Heart right ventricle (tissue), 16 donors: ENCODE measurements around the gene ADIRF. TPM values are rescaled to one million over a fixed set of nuclear protein-coding genes. Genes with fewer than 3 reads are reported as not detected.
A peak's percentile ranks its signal among the peaks of the same experiment; 100 is the strongest.
"Not testable (repeated sequence)": the region's sequence is repeated elsewhere in the genome, so short reads cannot be mapped to it uniquely, and the experiment has no call there.

Experiments
- ATAC-seq, 8 donors: fragments of 200-7000 bp; cut with Tn5 transposase; one replicate each; pipeline ENCODE4 v1.9.1; 2020; ENCODE audit warnings: mild to moderate bottlenecking in 8 of 8, moderate library complexity in 8 of 8, moderate number of reproducible peaks in 1 of 8
- DNase-seq, 2 donors: peaks; one replicate each; pipeline ENCODE4 v3.0.0-alpha.2; 2020
- H3K27ac ChIP-seq, 10 donors: fragments of 200-600 bp; sonication (generic) in 2 of 10; one replicate each; pipeline versions ENCODE4 v1.5.0 to v1.8.0; 2020 to 2022; ENCODE audit warnings: mild to moderate bottlenecking in 3 of 10
- H3K27me3 ChIP-seq, 7 donors: fragments of 200-600 bp; one replicate each; pipeline ENCODE4 v1.8.0; 2021 to 2022; ENCODE audit warnings: mild to moderate bottlenecking in 2 of 7
- H3K36me3 ChIP-seq, 9 donors: fragments of 200-600 bp; sonication (generic) in 1 of 9; one replicate each; pipeline versions ENCODE4 v1.5.0 to v1.8.0; 2020 to 2022; ENCODE audit warnings: mild to moderate bottlenecking in 2 of 9
- H3K4me1 ChIP-seq, 9 donors: fragments of 200-600 bp; sonication (generic) in 1 of 9; one replicate each; pipeline versions ENCODE4 v1.5.0 to v1.8.0; 2020 to 2022; ENCODE audit warnings: mild to moderate bottlenecking in 4 of 9
- H3K4me3 ChIP-seq, 10 donors: fragments of 200-600 bp; sonication (generic) in 2 of 10; one replicate each; pipeline versions ENCODE4 v1.5.0 to v1.8.0; 2020 to 2022; ENCODE audit warnings: mild to moderate bottlenecking in 7 of 10, moderate library complexity in 2 of 10
- H3K9me3 ChIP-seq, 11 donors: fragments of 200-600 bp in 10 of 11; sonication (generic) in 2 of 11; one replicate each; pipeline versions ENCODE4 v1.5.0 to v1.8.0; 2013 to 2022; ENCODE audit warnings: mild to moderate bottlenecking in 2 of 11, control low read depth in 1 of 11, moderate library complexity in 1 of 11
- WGBS, 2 donors: extraction: QIAGEN DNeasy Blood & Tissue Kit; methylation state at CpG; one replicate each; pipeline ENCODE4 v1.1.7; 2013; ENCODE audit warnings: inconsistent platforms in 1 of 2; 5-methylcytosine and 5-hydroxymethylcytosine counted together
- intact Hi-C, 10 donors: fragments of 100-400 bp; cut with DNase I; formaldehyde crosslinking; loops; one replicate each; pipeline versions ENCODE4 v1.11.1 to v1.14.2; 2022
- polyA plus RNA-seq, 2 donors: library from polyadenylated mRNA; stranded (reverse); fragments of 200-250 nt; gene quantifications; one replicate each; pipeline ENCODE4 v1.2.3, GENCODE V29; 2013
- total RNA-seq, 10 donors: library from RNA; stranded (reverse); fragmentation: NEBNext Ultra II Directional in 3 of 10; extraction: Animal tissue kit (Norgen Biotek cat#: 25700) in 3 of 10; gene quantifications; one replicate each; pipeline versions ENCODE4 v1.2.1 to v1.2.4, GENCODE V29; 2021 to 2023
- TF ChIP-seq, protein P1 (sequence below), 9 donors: fragments of 200-600 bp; sonication (generic) in 2 of 9; IDR thresholded peaks; one replicate each; pipeline versions ENCODE4 v1.5.0 to v1.8.0; 2021 to 2022; ENCODE audit warnings: antibody characterized with exemption in 9 of 9, mild to moderate bottlenecking in 5 of 9, moderate library complexity in 1 of 9
- donor health status: Arrhythmogenic right ventricular cardiomyopathy.
- donor health status: ischemic (EF 13 %, LVEDD 7.1; RV severe dilation, severe dysfunction).
- donor health status: healthy with polysubstance abuse.
- donor health status: DM: no; HTN: yes; CAD: no.
- donor health status: DM: no; HTN: no; CAD: no.
- donor health status: ischemic (EF 25% LVEDD 6.9; RV normal size, moderate dysfunction).
- donor health status: ischemic (EF 25% LVEDD 5.7; RV mildly dilated, moderate dysfunction).
- donor health status: healthy.
- donor health status: DM: yes; HTN: yes; CAD: no.
- donor health status: Ischemic cardiomyopathy.
- donor health status: ischemic (EF 35%, LVEDD 5.7; RV mildly dilated, moderate dysfunction).
- donor health status: nonischemic (EF 11% LVEDD 7.7; RV severe dilation, severe dysfunction).
- donor health status: DM: yes; HTN: yes; CAD: no.
- donor health status: PGD.
- donor health status: ischemic (EF 29% LVEDD 5.4; RV normal size, mild dysfunction).
- donor health status: nonischemic (EF 23%, LVEDD 6.1; RV moderate dilation, normal function).

ADIRF gene
- total and polyA plus RNA-seq, 12 donors: 18.5 to 234 (median 42.2) TPM

DNA sequence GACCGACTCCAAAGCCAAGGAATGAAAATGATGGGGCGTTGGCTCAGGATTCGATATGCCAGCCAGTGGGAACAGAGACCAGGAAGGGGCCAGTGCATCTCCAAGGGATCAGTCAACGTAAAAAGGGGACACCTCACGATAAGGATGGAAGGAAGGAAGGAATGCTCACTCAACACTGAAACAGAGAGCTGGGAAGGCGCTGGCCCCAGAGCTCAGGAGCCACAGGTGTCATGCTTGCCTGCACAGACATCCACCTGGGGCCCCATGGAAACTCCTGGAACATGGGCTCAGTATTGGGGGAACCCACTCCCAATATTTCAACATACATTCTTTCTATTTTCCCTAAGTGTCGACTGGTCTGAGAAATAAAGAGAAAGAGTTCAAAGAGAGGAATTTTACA, 16.2 kb upstream of the ADIRF start:
- WGBS, 2 donors: 84 to 91% methylated on average over 7 of the region's 7 CpGs
- ATAC-seq (no peak), DNase-seq (no peak)
- peaks cover 0 to 12% (median 0%) of the 10 kb centered on the region in 9 donors for H3K36me3 ChIP-seq
- H3K9me3 ChIP-seq: peaks cover 0 to 15% (median 0%) of the 10 kb centered on the region in 11 donors
- no peaks in the 10 kb centered on the region for H3K27me3 ChIP-seq
- peak overlapping the region in 3 of 10 donors; percentile 32 to 97 (median 93) for H3K27ac ChIP-seq
- no peak overlapping the region for H3K4me3 ChIP-seq
- TF ChIP-seq, protein P1, sequence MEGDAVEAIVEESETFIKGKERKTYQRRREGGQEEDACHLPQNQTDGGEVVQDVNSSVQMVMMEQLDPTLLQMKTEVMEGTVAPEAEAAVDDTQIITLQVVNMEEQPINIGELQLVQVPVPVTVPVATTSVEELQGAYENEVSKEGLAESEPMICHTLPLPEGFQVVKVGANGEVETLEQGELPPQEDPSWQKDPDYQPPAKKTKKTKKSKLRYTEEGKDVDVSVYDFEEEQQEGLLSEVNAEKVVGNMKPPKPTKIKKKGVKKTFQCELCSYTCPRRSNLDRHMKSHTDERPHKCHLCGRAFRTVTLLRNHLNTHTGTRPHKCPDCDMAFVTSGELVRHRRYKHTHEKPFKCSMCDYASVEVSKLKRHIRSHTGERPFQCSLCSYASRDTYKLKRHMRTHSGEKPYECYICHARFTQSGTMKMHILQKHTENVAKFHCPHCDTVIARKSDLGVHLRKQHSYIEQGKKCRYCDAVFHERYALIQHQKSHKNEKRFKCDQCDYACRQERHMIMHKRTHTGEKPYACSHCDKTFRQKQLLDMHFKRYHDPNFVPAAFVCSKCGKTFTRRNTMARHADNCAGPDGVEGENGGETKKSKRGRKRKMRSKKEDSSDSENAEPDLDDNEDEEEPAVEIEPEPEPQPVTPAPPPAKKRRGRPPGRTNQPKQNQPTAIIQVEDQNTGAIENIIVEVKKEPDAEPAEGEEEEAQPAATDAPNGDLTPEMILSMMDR (IDR thresholded peaks at IDR 0.05): no peak
- intact Hi-C loops: no loop called here
- H3K4me1 ChIP-seq: peaks cover 5 to 88% (median 47%) of the 10 kb centered on the region in 9 donors

DNA sequence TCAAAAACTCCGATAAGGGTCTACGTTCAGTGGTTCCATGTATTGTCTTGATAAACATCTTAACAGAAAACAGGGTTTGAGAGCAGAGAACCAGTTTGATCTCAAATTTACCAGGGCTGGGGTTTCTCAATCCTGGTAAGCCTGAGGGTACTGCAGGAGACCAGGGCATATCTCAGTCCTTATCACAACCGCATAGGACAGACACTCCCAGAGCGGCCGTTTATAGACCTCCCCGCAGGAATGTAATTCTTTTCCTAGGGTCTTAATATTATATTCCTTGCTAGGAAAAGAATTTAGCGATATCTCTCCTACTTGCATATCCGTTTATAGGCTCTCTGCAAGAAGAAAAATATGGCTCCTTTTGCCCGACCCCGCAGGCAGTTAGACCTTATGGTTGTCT, 15.6 kb upstream of the ADIRF start:
- H3K4me1 ChIP-seq: peaks cover 6 to 87% (median 53%) of the 10 kb centered on the region in 9 donors

DNA sequence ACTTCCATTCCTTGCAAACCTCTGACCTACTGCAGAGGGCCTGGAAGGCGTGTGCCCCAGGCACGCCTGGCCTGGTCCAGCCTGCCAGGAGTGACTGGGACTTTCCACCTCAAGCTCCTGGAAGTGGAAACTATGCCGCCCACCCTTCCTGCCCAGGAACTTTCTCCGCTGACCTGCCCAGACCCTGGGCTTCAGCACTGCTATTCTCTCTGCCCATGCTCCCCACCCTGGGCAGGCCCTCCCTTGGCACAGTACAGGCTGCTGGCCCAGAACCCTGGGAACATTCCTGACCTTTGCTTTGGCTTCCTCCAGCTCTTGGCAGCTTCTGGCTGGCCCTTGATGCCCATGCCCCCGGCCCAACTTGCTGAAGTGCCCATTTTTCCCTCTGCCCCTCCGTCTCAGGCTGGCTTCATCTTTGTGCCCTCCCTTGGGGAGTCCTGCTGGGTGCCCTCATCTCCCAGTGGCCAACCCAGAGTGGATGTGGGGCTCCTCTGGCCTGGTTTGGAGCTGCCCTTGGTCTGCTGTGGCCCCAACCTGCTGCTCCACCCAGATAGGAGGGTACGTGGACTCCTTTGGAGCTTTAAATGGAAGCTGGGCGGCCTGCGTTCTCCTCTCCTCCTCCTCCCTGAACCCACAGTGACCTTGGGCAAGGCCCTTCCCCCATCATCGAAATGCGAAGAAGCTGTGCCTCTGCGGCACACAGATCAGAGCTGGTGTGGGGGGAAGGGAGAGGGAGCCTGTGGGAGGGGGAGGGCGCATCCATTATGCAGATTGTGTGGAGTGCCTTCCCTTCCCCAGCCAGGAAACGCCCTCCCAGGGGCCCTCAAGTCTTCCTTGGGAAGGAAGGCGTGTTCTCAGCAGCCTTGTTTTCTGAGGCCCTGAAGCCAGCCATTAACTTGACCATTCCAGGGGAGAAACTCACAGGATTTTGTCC, 14.3 kb upstream of the ADIRF start:
- intact Hi-C loops: no loop called here
- ATAC-seq: peak; percentile 65 to 86 (median 76)
- Histone ChIP-seq H3K27ac (peak overlapping the region; percentile 85 to 97 (median 90)), H3K4me1 (peaks cover 15 to 89% (median 64%) of the 10 kb centered on the region in 9 donors), H3K27me3 (no peaks in the 10 kb centered on the region), H3K4me3 (peak overlapping the region; percentile 35 to 68 (median 58)), H3K9me3 (peaks cover 0 to 15% (median 0%) of the 10 kb centered on the region in 11 donors), H3K36me3 (peaks cover 0 to 9% (median 0%) of the 10 kb centered on the region in 9 donors)
- DNase-seq: peak; percentile 73 to 87
- TF ChIP-seq, protein P1 (IDR thresholded peaks at IDR 0.05): no peak
- 44 to 49% methylated on average over 15 of the region's 15 CpGs for WGBS, 2 donors

More for the DNA sequence above, 15.6 kb upstream of the ADIRF start:
- 93 to 96% methylated on average over 10 of the region's 10 CpGs for WGBS, 2 donors
- intact Hi-C loops, DNase-seq, H3K27me3 ChIP-seq, ATAC-seq, H3K36me3 ChIP-seq: not testable (repeated sequence)
- Histone ChIP-seq H3K27ac (peak overlapping the region in 7 of 10 donors; percentile 88 to 97 (median 93)), H3K9me3 (peaks cover 0 to 15% (median 0%) of the 10 kb centered on the region in 11 donors), H3K4me3 (peak overlapping the region in 1 of 10 donors; percentile 68)

DNA sequence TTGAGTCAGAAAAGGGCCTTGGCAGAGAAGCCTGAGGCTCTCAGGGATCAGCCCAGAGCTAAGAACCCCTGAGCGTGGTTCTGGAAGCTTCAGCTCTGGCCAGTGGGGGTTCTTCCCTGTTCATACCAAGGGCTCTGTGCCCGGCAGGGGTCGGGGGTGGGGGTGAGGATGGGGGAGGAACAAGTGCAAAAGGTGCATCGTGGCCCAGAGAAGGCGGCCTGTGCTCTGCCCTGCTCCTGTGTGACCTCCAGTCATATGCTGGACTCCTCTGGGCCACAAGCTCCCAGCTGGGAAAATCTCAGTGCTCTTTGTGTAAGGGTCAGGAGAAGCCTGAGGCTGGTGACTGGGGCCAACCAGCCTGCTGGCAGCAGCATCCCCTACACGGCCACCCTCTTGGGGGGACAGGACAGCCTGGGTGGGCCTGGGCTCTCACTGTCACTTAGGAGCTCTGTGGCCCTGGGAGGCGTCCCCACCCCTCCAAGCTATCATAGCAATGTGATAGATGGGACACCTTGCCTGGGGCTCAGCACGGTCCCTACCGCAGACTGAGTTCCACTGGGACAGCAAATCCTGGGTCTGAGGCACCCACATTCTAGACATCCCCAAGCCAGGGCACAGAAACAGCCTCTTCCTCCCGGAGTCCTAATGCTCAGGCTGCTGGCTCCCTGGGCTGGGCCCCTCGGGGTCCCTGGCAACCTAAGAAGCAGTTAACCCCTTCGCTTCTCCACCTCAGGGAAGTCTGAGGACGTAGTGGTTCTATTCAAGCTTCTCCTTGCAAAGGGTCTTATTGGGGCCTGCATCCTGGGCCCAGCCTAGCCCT, 13.4 kb upstream of the ADIRF start:
- peaks cover 0 to 15% (median 0%) of the 10 kb centered on the region in 11 donors for H3K9me3 ChIP-seq
- 57 to 66% methylated on average over 13 of the region's 13 CpGs for WGBS, 2 donors
- H3K36me3 ChIP-seq: peaks cover 0 to 9% (median 0%) of the 10 kb centered on the region in 9 donors
- ATAC-seq (no peak), DNase-seq (no peak)
- no peaks in the 10 kb centered on the region for H3K27me3 ChIP-seq
- TF ChIP-seq, protein P1 (IDR thresholded peaks at IDR 0.05): no peak
- peak overlapping the region; percentile 85 to 97 (median 90) for H3K27ac ChIP-seq
- intact Hi-C loops: no loop called here
- H3K4me1 ChIP-seq: peaks cover 17 to 96% (median 72%) of the 10 kb centered on the region in 9 donors
- peak overlapping the region; percentile 35 to 68 (median 58) for H3K4me3 ChIP-seq
